ENCODE measurements around the gene SNX9.

SNX9 gene

DNA sequence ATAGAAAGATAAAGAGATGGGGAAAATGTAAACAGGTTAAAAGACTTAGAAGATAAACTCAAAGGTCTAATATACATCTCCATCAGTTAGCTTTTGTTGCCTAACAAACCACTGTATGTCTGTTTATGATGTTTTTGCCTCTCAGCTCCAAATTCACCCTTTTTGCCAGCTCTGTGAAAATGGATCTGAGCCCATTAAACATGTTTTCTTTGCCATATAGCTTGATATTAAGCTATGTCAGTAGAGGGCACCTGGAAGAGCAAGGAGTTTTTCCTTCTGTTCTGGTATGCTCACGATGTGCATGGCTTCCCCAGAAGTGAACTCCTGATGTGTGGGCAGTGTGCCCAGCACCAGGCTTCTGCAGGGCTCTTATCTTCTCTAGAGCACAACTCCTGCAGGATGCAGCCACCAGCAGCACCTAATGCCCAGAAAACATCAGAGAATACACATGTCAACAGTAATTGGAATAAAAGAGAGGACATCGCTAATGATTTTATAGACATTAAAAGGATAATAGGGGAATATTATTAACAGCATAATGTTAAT lies 14.6 kb upstream of the SNX9 start:
- Histone ChIP-seq H3K36me3 (ENCODE audit: insufficient read depth, low read length) (no peaks in the 10 kb centered on the region), H3K9me3 (ENCODE audit: low read length) (peaks cover 5% of the 10 kb centered on the region), H3K4me1 (ENCODE audit: insufficient read depth, low read length) (no peaks in the 10 kb centered on the region), H3K27me3 (ENCODE audit: insufficient read depth, low read length) (no peaks in the 10 kb centered on the region), H2AFZ (ENCODE audit: low read depth, low read length) (no peak overlapping the region), H3K4me3 (ENCODE audit: low read length) (no peak overlapping the region)

GRCh38 chr6:157809613-157810012 lies 13.4 kb upstream of the SNX9 start:
- no peaks in the 10 kb centered on the region for H3K27me3 ChIP-seq (ENCODE audit: insufficient read depth, low read length)
- no peak overlapping the region for H3K4me3 ChIP-seq (ENCODE audit: low read length)
- H2AFZ ChIP-seq (ENCODE audit: low read depth, low read length) = no peak overlapping the region
- no peaks in the 10 kb centered on the region for H3K36me3 ChIP-seq (ENCODE audit: insufficient read depth, low read length)
- H3K4me1 ChIP-seq (ENCODE audit: insufficient read depth, low read length) = no peaks in the 10 kb centered on the region
- H3K9me3 ChIP-seq (ENCODE audit: low read length) = peaks cover 5% of the 10 kb centered on the region

DNA sequence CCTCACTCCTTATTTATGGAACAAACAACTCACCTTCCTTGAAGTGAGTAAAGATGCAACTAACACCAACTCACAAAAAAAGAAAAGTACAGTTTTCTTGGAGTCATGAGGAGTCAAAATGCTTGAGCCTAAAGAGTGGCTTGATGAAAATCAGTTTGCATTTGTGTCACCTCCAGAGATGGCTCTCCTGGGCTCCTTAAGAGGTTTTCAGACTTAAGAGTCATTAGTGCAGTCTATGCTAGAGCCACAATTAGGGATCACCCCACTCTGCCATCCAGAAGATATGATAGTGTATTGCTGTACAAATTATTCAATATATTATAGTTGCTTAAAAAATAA lies 11.9 kb upstream of the SNX9 start:
- H3K4me3 ChIP-seq (ENCODE audit: low read length) = no peak overlapping the region
- no peak overlapping the region for H2AFZ ChIP-seq (ENCODE audit: low read depth, low read length)
- no peaks in the 10 kb centered on the region for H3K4me1 ChIP-seq (ENCODE audit: insufficient read depth, low read length)
- peaks cover 5% of the 10 kb centered on the region for H3K9me3 ChIP-seq (ENCODE audit: low read length)
- no peaks in the 10 kb centered on the region for H3K36me3 ChIP-seq (ENCODE audit: insufficient read depth, low read length)
- no peaks in the 10 kb centered on the region for H3K27me3 ChIP-seq (ENCODE audit: insufficient read depth, low read length)

- H3K27me3 ChIP-seq (ENCODE audit: insufficient read depth, low read length) = no peaks in the 10 kb centered on the region
- peaks cover 5% of the 10 kb centered on the region for H3K9me3 ChIP-seq (ENCODE audit: low read length)
- H3K36me3 ChIP-seq (ENCODE audit: insufficient read depth, low read length) = no peaks in the 10 kb centered on the region
- no peaks in the 10 kb centered on the region for H3K4me1 ChIP-seq (ENCODE audit: insufficient read depth, low read length)
- no peak overlapping the region for H2AFZ ChIP-seq (ENCODE audit: low read depth, low read length)
- H3K4me3 ChIP-seq (ENCODE audit: low read length) = no peak overlapping the region
Observed at GRCh38 chr6:157811476-157812173, 11.4 kb upstream of the SNX9 start.

DNA sequence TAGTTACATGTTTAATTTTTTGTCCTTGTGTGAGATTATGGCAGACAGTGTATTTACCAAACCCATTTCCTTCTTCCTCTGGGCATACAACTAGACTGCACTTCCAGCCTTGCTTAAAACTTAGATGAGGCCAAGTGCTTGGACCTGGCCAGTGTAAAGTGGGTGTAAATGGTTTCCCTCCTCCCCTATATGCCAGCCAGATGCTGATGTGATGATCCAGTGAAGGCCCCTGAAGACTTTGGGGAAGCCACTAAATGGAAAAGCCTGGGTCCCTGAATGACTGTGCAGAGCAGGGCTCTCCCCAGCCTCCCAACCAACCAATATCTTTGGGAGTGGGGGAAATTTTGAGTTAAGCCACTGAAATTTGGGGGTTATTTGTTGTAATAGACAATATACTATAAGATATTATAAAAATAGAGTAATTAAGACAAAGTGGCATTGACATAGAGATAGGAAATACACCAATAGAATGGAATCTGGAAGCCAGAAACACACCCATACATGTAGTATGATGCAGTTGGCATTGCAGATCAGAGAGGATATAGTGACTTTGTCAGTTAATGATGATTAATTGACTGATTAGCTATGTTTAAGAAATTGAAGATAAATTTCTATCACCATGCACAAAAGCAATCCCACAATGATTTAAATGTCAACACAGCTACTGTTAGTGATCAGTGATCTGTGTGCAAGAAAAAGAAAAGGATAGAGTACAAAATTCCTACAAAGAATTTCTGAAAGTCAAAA lies 10.4 kb upstream of the SNX9 start:
- H3K9me3 ChIP-seq (ENCODE audit: low read length) = peaks cover 5% of the 10 kb centered on the region

DNA sequence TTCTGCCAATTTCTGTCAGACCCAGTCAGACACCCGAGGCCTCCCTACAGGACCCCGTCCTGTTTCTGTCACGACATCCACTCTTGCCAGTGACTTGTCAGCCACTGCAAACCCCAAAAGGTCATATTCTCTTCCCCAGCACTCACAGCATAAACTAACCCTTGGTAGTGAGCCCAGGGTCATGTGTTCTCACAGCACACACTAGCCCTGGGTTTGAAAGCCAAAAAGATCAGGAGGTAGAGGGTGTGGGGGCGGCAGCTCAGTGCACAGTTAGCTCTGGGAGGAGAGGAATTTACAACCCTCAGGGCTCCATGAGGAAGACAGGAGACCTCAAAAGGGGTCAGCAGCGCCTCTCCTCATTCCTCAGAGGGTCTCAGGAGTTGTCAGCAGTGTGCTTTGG lies 9.9 kb upstream of the SNX9 start:
- Histone ChIP-seq H3K27me3 (ENCODE audit: insufficient read depth, low read length) (no peaks in the 10 kb centered on the region), H3K4me3 (ENCODE audit: low read length) (no peak overlapping the region), H3K36me3 (ENCODE audit: insufficient read depth, low read length) (no peaks in the 10 kb centered on the region), H3K4me1 (ENCODE audit: insufficient read depth, low read length) (no peaks in the 10 kb centered on the region), H3K9me3 (ENCODE audit: low read length) (peaks cover 5% of the 10 kb centered on the region), H2AFZ (ENCODE audit: low read depth, low read length) (no peak overlapping the region)

More for the DNA sequence above, 10.4 kb upstream of the SNX9 start:
- Histone ChIP-seq H3K36me3 (ENCODE audit: insufficient read depth, low read length) (no peaks in the 10 kb centered on the region), H3K4me1 (ENCODE audit: insufficient read depth, low read length) (no peaks in the 10 kb centered on the region), H3K4me3 (ENCODE audit: low read length) (no peak overlapping the region), H2AFZ (ENCODE audit: low read depth, low read length) (no peak overlapping the region), H3K27me3 (ENCODE audit: insufficient read depth, low read length) (no peaks in the 10 kb centered on the region)

GRCh38 chr6:157813750-157814455 lies 9.1 kb upstream of the SNX9 start:
- H2AFZ ChIP-seq (ENCODE audit: low read depth, low read length) = no peak overlapping the region
- H3K9me3 ChIP-seq (ENCODE audit: low read length) = peaks cover 2% of the 10 kb centered on the region
- no peaks in the 10 kb centered on the region for H3K27me3 ChIP-seq (ENCODE audit: insufficient read depth, low read length)
- no peak overlapping the region for H3K4me3 ChIP-seq (ENCODE audit: low read length)
- H3K36me3 ChIP-seq (ENCODE audit: insufficient read depth, low read length) = no peaks in the 10 kb centered on the region
- no peaks in the 10 kb centered on the region for H3K4me1 ChIP-seq (ENCODE audit: insufficient read depth, low read length)

DNA sequence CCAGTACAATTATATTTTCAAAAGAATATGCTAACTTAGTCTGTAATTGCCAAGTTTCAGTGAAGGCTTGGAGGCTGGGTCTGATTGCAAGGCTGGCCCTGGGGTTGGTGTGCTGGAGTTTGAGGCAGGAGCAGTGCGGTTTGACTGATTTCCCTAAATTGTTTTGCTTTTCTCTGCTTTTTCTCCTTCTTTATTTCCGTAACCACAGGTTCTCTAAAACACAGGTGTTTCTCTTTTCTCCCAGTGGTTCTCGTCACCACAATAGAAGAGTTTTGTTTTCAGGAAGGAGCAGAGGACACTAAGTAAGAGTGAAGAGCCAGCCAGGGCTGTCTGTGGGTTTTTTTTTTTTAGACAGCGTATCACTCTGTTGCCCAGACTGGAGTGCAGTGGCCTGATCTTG lies 8.2 kb upstream of the SNX9 start:
- Histone ChIP-seq H3K4me3 (ENCODE audit: low read length) (no peak overlapping the region), H3K9me3 (ENCODE audit: low read length) (peaks cover 2% of the 10 kb centered on the region), H3K36me3 (ENCODE audit: insufficient read depth, low read length) (no peaks in the 10 kb centered on the region), H2AFZ (ENCODE audit: low read depth, low read length) (no peak overlapping the region), H3K4me1 (ENCODE audit: insufficient read depth, low read length) (peaks cover 2% of the 10 kb centered on the region), H3K27me3 (ENCODE audit: insufficient read depth, low read length) (no peaks in the 10 kb centered on the region)

DNA sequence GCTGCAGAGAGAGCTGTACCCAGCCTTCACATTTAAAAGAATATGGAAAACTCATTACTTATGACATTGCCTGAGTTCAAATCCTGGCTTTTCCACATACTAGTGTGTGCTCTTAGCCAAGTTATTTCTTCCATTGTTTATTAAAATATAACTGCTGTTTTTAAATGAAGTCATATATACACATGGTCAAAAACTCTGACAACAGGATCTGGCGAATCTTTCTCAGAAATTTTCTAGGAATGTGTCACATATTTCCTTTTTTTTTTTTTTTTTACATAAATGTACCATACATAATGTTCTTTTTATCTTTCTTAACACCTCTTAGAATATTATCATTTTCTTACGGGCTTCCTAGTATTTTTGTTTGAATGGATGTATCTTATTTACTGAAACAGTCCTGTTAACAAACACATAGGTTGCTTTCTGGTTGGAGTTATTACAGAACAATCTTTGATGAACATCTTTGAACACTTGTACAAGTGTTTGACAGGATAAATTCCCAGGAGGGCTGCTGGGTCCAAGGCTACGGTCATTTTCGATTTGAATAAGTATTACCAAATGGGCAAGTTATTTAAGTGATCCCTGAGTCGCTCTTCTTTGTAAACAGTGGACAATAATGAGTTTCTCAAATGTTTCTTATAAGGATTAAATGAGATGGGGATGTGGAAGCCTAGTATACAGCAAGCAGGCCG lies 1.6 kb upstream of the SNX9 start:
- Histone ChIP-seq H3K27me3 (ENCODE audit: insufficient read depth, low read length) (no peaks in the 10 kb centered on the region), H3K9me3 (ENCODE audit: low read length) (no peaks in the 10 kb centered on the region), H2AFZ (ENCODE audit: low read depth, low read length) (no peak overlapping the region), H3K4me1 (ENCODE audit: insufficient read depth, low read length) (peaks cover 9% of the 10 kb centered on the region), H3K4me3 (ENCODE audit: low read length) (no peak overlapping the region), H3K36me3 (ENCODE audit: insufficient read depth, low read length) (no peaks in the 10 kb centered on the region)

DNA sequence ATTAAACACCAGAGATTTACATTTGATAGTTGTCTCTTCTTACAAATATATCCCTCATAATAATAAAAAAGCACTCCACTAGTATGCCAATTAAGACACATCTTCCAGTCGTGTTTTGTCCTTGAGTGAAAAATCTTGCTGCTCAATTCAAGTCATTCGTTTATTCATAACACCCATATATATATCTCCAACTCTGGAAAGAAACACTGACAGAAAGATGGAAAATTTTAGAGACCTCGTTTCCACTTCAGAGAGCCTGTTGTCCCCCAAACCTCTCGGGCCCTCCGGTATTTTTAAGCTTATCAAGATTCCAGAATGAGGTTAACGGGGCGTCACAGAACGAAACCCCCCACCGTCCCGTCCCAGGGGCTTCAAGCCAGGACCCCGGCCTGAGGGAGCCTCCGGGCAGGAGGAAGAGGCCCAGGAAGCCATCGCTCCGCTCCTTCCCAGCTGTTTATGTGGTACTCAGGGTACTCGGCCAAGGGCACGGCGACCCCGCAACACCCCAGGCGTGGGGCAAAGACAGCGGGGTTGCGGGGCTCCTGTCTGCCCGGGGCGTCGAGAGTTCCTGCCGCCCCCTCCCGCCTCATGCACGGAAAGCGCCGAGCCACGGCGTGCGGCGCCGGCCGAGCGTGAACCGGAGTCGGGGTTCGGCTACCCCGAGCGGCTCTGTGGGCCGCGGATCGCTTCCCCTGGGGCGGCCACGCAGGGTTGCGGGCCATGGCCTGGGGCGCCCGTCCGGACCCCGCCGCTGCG lies 623 bp upstream of the SNX9 start:
- Histone ChIP-seq H3K4me3 (ENCODE audit: low read length) (peak overlapping the region; percentile 33), H2AFZ (ENCODE audit: low read depth, low read length) (peak overlapping the region; percentile 76), H3K27me3 (ENCODE audit: insufficient read depth, low read length) (no peaks in the 10 kb centered on the region), H3K4me1 (ENCODE audit: insufficient read depth, low read length) (peaks cover 9% of the 10 kb centered on the region), H3K36me3 (ENCODE audit: insufficient read depth, low read length) (no peaks in the 10 kb centered on the region), H3K9me3 (ENCODE audit: low read length) (no peaks in the 10 kb centered on the region)

DNA sequence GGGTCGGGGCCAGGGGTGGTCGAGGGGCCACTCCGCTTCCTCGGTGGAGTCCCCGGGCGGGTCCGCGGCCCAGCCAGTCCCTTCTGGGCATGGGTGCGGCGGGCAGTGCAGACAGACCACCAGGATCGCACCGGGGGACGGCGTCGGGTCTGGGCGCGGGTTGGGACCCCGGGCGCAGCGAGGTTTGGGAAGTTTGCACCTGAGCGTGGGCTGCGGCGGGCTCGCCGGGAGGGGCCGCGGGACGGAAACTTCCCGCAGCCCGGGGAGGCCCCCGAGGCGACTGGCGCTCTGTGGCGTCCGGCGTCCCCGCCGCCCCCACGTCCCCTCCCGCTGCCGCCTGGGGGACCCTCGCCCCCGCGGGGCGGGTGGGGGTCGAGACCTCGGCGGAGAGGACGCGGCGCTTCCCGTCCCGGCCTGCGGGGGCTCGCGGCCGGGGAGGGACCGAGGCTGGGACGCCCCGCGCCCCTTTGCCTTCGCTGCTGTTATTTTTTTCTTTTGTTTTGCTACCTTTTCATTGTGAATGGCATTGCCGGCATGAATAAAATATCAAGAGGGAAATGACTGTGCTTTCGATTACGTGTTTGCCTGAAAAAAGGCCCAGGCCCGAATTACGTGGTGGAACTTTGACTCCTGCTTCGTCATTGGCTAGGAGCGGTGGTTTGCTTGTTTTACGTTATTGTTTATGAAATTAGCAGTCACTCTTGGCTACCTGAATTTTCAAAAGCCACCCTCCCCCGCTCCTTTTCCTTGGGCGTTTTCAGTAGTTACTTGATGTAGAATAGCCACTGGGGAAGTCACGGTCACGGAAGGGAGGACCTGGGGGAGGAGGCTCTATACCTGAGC lies 703 bp downstream of the SNX9 start:
- H3K36me3 ChIP-seq (ENCODE audit: insufficient read depth, low read length) = no peaks in the 10 kb centered on the region
- peaks cover 9% of the 10 kb centered on the region for H3K4me1 ChIP-seq (ENCODE audit: insufficient read depth, low read length)
- peak overlapping the region; percentile 75 for H2AFZ ChIP-seq (ENCODE audit: low read depth, low read length)

More for the DNA sequence above, 703 bp downstream of the SNX9 start:
- H3K4me3 ChIP-seq (ENCODE audit: low read length) = peak overlapping the region; percentile 86
- H3K9me3 ChIP-seq (ENCODE audit: low read length) = no peaks in the 10 kb centered on the region
- H3K27me3 ChIP-seq (ENCODE audit: insufficient read depth, low read length) = no peaks in the 10 kb centered on the region
